ENCODE results near the gene DTX3.

DTX3 gene

GRCh38 chr12:57605811-57606311 is 1.2 kb downstream of the DTX3 start:
- DNase-seq (ENCODE audit: insufficient read length, low spot score): no peak
- FAIRE-seq: no peak

GRCh38 chr12:57606399-57606798 is 1.8 kb downstream of the DTX3 start:
- FAIRE-seq: no peak

GRCh38 chr12:57606821-57607220 is 2.2 kb downstream of the DTX3 start:
- DNase-seq (ENCODE audit: insufficient read length, low spot score) (no peak), FAIRE-seq (no peak)

More at GRCh38 chr12:57606399-57606798, 1.8 kb downstream of the DTX3 start:
- no peak for DNase-seq (ENCODE audit: insufficient read length, low spot score)

GRCh38 chr12:57607958-57608663 is 3.5 kb downstream of the DTX3 start:
- FAIRE-seq (no peak), DNase-seq (ENCODE audit: insufficient read length, low spot score) (no peak)

GRCh38 chr12:57609101-57609780 is 4.6 kb downstream of the DTX3 start:
- FAIRE-seq (no peak), DNase-seq (ENCODE audit: insufficient read length, low spot score) (no peak)

GRCh38 chr12:57609781-57610553 is 5.3 kb downstream of the DTX3 start:
- DNase-seq (ENCODE audit: insufficient read length, low spot score) (no peak), FAIRE-seq (no peak)

- FAIRE-seq: no peak
- DNase-seq (ENCODE audit: insufficient read length, low spot score): no peak
Measured at GRCh38 chr12:57610554-57611107, 6.0 kb downstream of the DTX3 start.

GRCh38 chr12:57611108-57611826 is 6.6 kb downstream of the DTX3 start, which contains the start of gene ARHGEF25:
TSS of gene ARHGEF25 (plus strand) at chr12:57611435. CDS start at chr12:57611895, 460 bp downstream.
- peak; percentile 4 for FAIRE-seq
- DNase-seq (ENCODE audit: insufficient read length, low spot score): peak; percentile 81

GRCh38 chr12:57611827-57612710 is 7.4 kb downstream of the DTX3 start:
- FAIRE-seq: no peak
- no peak for DNase-seq (ENCODE audit: insufficient read length, low spot score)

- FAIRE-seq: no peak
- no peak for DNase-seq (ENCODE audit: insufficient read length, low spot score)
Measured at GRCh38 chr12:57612711-57613426, 8.2 kb downstream of the DTX3 start.

- no peak for FAIRE-seq
- no peak for DNase-seq (ENCODE audit: insufficient read length, low spot score)
Measured at GRCh38 chr12:57613427-57614109, 8.9 kb downstream of the DTX3 start.

- no peak for DNase-seq (ENCODE audit: insufficient read length, low spot score)
- no peak for FAIRE-seq
Measured at GRCh38 chr12:57614178-57614947, 9.7 kb downstream of the DTX3 start.

GRCh38 chr12:57614948-57615500 is 10.4 kb downstream of the DTX3 start:
- FAIRE-seq: no peak
- no peak for DNase-seq (ENCODE audit: insufficient read length, low spot score)

GRCh38 chr12:57615637-57616036 is 11.0 kb downstream of the DTX3 start:
- FAIRE-seq: no peak

GRCh38 chr12:57616383-57617101 is 11.9 kb downstream of the DTX3 start:
- DNase-seq (ENCODE audit: insufficient read length, low spot score): no peak
- no peak for FAIRE-seq

More at GRCh38 chr12:57615637-57616036, 11.0 kb downstream of the DTX3 start:
- no peak for DNase-seq (ENCODE audit: insufficient read length, low spot score)

GRCh38 chr12:57617942-57618341 is 13.3 kb downstream of the DTX3 start:
- DNase-seq (ENCODE audit: insufficient read length, low spot score): no peak

More at GRCh38 chr12:57617942-57618341, 13.3 kb downstream of the DTX3 start:
- FAIRE-seq: no peak
